Uterus (tissue), 2 donors: ENCODE results near the gene ELF5.

Experiments used
- CTCF ChIP-seq, 4 experiments: fragments of 200-600 bp in 2 of 4; fragments of 450-650 bp in 2 of 4; sonication (generic) in 2 of 4; IDR thresholded peaks; one replicate each; pipeline ENCODE4 v1.5.1; 2016 to 2019; ENCODE audit warnings: antibody characterized with exemption in 4 of 4, mild to moderate bottlenecking in 2 of 4, moderate library complexity in 1 of 4
- POLR2A ChIP-seq, 2 donors: fragments of 450-650 bp; IDR thresholded peaks; one replicate each; pipeline ENCODE4 v1.6.1; 2016; ENCODE audit warnings: antibody characterized with exemption in 2 of 2, mild to moderate bottlenecking in 1 of 2, moderate library complexity in 1 of 2

- peak; percentile 50 to 67 (median 62) for TF ChIP-seq CTCF (IDR thresholded peaks at IDR 0.05)
- no peak for TF ChIP-seq POLR2A (IDR thresholded peaks at IDR 0.05)
Observed at GRCh38 chr11:34492806-34493414, 20.7 kb downstream of the ELF5 start.
